SK-N-SH (cell line): ENCODE measurements around the gene CDK10.
"Not testable (repeated sequence)": the region's sequence is repeated elsewhere in the genome, so short reads cannot be mapped to it uniquely, and the experiment has no call there.

ENCODE experiments used
- CTCF ChIP-seq: fragments of 200-600 bp; sonication (generic); IDR thresholded peaks from 2 replicates; pipeline ENCODE4 v1.6.1; 2017; ENCODE audit warnings: antibody characterized with exemption, mild to moderate bottlenecking, moderate library complexity
- EP300 ChIP-seq, 2 experiments: IDR thresholded peaks; 2 replicates each; pipeline versions ENCODE4 v1.4.0 to v1.6.1; 2012; ENCODE audit warnings: borderline replicate concordance in 1 of 2, low read depth in 1 of 2, low read length in 1 of 2
- MAX ChIP-seq: IDR thresholded peaks from 2 replicates; pipeline ENCODE4 v1.4.0; 2012; ENCODE audit warnings: low read depth
- MXI1 ChIP-seq: IDR thresholded peaks from 2 replicates; pipeline ENCODE4 v1.6.1; 2012; ENCODE audit warnings: mild to moderate bottlenecking, low read depth, low read length, improper control_type of control experiment
- POLR2AphosphoS5 ChIP-seq: IDR thresholded peaks from 2 replicates; pipeline ENCODE4 v1.6.1; 2012; ENCODE audit warnings: low read depth, low read length
- REST ChIP-seq: IDR thresholded peaks from 2 replicates; pipeline ENCODE4 v1.6.1; 2012; ENCODE audit warnings: mild to moderate bottlenecking, low read depth, low read length, moderate library complexity
- TEAD4 ChIP-seq: IDR thresholded peaks from 2 replicates; pipeline ENCODE4 v1.4.0; 2012; ENCODE audit warnings: mild to moderate bottlenecking, borderline replicate concordance; ENCODE audit not compliant: insufficient read depth
- YY1 ChIP-seq: IDR thresholded peaks from 2 replicates; pipeline ENCODE4 v1.4.0; 2012; ENCODE audit warnings: low read depth, mild to moderate bottlenecking
- ZBTB33 ChIP-seq: IDR thresholded peaks from 2 replicates; pipeline ENCODE4 v1.4.0; 2012; ENCODE audit warnings: low read depth, borderline replicate concordance

GRCh38 chr16:89667000-89667399 lies 19.5 kb upstream of the CDK10 start:
- TF ChIP-seq YY1; REST; EP300 (IDR thresholded peaks at IDR 0.05; ENCODE audit: borderline replicate concordance in 1 of 2, low read depth in 1 of 2, low read length in 1 of 2); MAX; ZBTB33; MXI1; POLR2AphosphoS5; TEAD4: not testable (repeated sequence)
- peak; percentile 42 for TF ChIP-seq CTCF
